ENCODE results near the gene VEZT.

DNA sequence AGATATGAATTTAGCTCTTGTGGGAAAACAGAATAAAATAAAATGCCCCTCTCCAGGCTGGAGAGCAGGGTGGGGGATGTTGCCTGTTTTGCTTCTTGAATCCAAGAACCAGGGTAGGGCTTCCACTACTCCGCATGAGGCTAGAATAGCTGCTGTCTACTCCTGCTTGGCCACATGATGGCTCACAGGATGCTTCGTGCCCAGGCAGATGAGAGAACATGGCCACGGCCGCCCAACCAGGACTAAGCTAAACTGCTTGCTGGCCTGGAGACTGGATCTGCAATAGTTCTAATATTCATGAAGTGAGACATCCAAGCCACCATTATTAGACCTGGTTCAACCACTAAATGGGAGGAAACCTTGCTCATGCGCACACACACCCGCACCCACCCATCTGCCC is 134.1 kb downstream of the VEZT start:
- TF ChIP-seq POLR2A (IDR thresholded peaks at IDR 0.05) (no peak), CTCF (IDR thresholded peaks at IDR 0.05) (no peak)

Data from thyroid gland (tissue), 4 donors.